Body of pancreas (tissue), 4 donors: ENCODE results near the gene STAG2. TPM values are rescaled to one million over a fixed set of nuclear protein-coding genes. Genes with fewer than 3 reads are reported as not detected.
"Not testable (repeated sequence)": the region's sequence is repeated elsewhere in the genome, so short reads cannot be mapped to it uniquely, and the experiment has no call there.

Source experiments
- ATAC-seq: fragments of 150-250 bp; one replicate; pipeline ENCODE4 v1.9.1; 2016
- DNase-seq, 4 donors: peaks; one replicate each; pipeline ENCODE4 v3.0.0-alpha.2; 2019
- H3K27ac ChIP-seq, 4 donors: fragments of 200-600 bp; sonication (generic); 1 replicate in 3 of 4; 2 replicates in 1 of 4; pipeline versions ENCODE4 v1.5.1 to v1.6.1; 2016 to 2019; ENCODE audit warnings: mild to moderate bottlenecking in 1 of 4, mixed read lengths in 1 of 4, moderate library complexity in 1 of 4
- H3K27me3 ChIP-seq, 2 donors: fragments of 200-600 bp; sonication (generic); one replicate each; pipeline ENCODE4 v1.6.0; 2016; ENCODE audit warnings: mild to moderate bottlenecking in 1 of 2
- H3K36me3 ChIP-seq, 2 donors: fragments of 200-600 bp; sonication (generic); replicated peaks in 1 of 2; 2 replicates each; pipeline ENCODE4 v1.5.1; 2016; ENCODE audit warnings: low read depth in 2 of 2; ENCODE audit not compliant: insufficient read depth in 1 of 2
- H3K4me1 ChIP-seq: fragments of 200-600 bp; sonication (generic); one replicate; pipeline ENCODE4 v1.6.0; 2016
- H3K4me3 ChIP-seq, 2 donors: fragments of 200-600 bp; sonication (generic); 1 replicate in 1 of 2; 2 replicates in 1 of 2; pipeline ENCODE4 v1.5.1; 2016 to 2019
- H3K9me3 ChIP-seq, 3 donors: fragments of 200-600 bp; sonication (generic); 1 replicate in 2 of 3; 2 replicates in 1 of 3; pipeline ENCODE4 v1.5.1; 2016
- POLR2A ChIP-seq, 3 donors: fragments of 450-650 bp; IDR thresholded peaks; one replicate each; pipeline ENCODE4 v1.6.1; 2016; ENCODE audit warnings: antibody characterized with exemption in 3 of 3, mild to moderate bottlenecking in 2 of 3
- WGBS, 2 donors: methylation state at CpG; one replicate each; pipeline ENCODE4 v1.1.5; 2017; 5-methylcytosine and 5-hydroxymethylcytosine counted together
- intact Hi-C: fragments of 100-400 bp; cut with DNase I; formaldehyde crosslinking; loops from one replicate; pipeline ENCODE4 v1.15.1; 2023
- total RNA-seq, 2 donors: library from RNA; depleted of rRNA; stranded (reverse); fragments of >200 nt; gene quantifications; one replicate each; pipeline ENCODE4 v1.1.0, GENCODE V29; 2016
- TF ChIP-seq, protein P1 (sequence below), 7 experiments: fragments of 450-650 bp in 4 of 7; fragments of 200-600 bp in 3 of 7; sonication (generic) in 3 of 7; IDR thresholded peaks; one replicate each; pipeline ENCODE4 v1.5.1; 2016 to 2019; ENCODE audit warnings: antibody characterized with exemption in 7 of 7

STAG2 gene
- total RNA-seq, 2 donors from 2014 or later: 26.4 to 39.2 TPM

DNA sequence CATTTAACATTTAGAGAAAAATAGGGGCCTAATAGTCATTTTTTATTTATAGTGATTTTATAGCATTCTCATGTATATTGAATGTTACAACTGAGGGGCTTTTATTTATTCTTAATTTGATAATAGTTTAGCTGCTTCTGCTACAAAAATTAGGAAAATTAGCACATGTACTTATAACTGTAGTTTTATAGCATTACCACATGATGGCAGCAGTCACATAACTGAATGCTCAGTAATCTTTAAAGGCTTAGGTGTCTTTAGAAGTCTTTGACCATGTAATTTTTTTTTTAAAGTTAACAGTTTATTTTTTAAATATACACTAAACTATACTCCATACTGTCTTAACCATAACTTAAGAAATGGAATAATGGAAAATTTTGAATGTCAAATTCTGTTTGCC is 136.6 kb downstream of the STAG2 start:
- intact Hi-C loops: no loop called here
- H3K27me3 ChIP-seq: no peaks in the 10 kb centered on the region
- TF ChIP-seq POLR2A (IDR thresholded peaks at IDR 0.05): no peak
- TF ChIP-seq, protein P1, sequence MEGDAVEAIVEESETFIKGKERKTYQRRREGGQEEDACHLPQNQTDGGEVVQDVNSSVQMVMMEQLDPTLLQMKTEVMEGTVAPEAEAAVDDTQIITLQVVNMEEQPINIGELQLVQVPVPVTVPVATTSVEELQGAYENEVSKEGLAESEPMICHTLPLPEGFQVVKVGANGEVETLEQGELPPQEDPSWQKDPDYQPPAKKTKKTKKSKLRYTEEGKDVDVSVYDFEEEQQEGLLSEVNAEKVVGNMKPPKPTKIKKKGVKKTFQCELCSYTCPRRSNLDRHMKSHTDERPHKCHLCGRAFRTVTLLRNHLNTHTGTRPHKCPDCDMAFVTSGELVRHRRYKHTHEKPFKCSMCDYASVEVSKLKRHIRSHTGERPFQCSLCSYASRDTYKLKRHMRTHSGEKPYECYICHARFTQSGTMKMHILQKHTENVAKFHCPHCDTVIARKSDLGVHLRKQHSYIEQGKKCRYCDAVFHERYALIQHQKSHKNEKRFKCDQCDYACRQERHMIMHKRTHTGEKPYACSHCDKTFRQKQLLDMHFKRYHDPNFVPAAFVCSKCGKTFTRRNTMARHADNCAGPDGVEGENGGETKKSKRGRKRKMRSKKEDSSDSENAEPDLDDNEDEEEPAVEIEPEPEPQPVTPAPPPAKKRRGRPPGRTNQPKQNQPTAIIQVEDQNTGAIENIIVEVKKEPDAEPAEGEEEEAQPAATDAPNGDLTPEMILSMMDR (IDR thresholded peaks at IDR 0.05): peak; percentile 21 to 55 (median 32)
- H3K4me3 ChIP-seq: no peak overlapping the region
- ATAC-seq: no peak
- no peaks in the 10 kb centered on the region for H3K9me3 ChIP-seq
- DNase-seq: no peak
- no peaks in the 10 kb centered on the region for H3K36me3 ChIP-seq
- no peaks in the 10 kb centered on the region for H3K4me1 ChIP-seq
- no peak overlapping the region for H3K27ac ChIP-seq

DNA sequence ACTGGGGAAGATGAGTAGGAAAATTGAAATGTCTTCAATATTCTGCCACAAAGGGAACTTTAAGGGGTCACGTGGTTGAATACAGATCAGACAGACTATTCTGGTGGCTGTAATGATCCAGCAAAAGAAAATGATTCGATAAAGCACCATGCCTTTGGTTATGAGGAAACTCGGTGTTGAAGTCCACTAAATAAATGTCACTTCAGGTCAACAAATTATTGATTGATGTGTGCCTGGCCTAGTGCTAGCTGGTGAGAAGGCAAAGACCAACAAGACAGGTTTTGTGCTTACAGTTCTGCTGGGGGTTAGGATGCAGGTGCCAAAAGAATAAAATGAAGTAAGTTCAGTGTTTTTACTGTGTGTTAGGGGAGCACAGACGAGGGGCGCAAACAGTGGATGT is 142.5 kb downstream of the STAG2 start:
- WGBS, 2 donors: 90 to 98% methylated on average over 5 of the region's 5 CpGs
- intact Hi-C loops: no loop called here
- no peak overlapping the region for H3K27ac ChIP-seq
- H3K27me3 ChIP-seq: no peaks in the 10 kb centered on the region
- no peak overlapping the region for H3K4me3 ChIP-seq
- DNase-seq: no peak
- TF ChIP-seq, protein P1 (IDR thresholded peaks at IDR 0.05): no peak
- TF ChIP-seq POLR2A (IDR thresholded peaks at IDR 0.05): no peak
- ATAC-seq: no peak
- no peaks in the 10 kb centered on the region for H3K36me3 ChIP-seq
- no peaks in the 10 kb centered on the region for H3K9me3 ChIP-seq
- H3K4me1 ChIP-seq: no peaks in the 10 kb centered on the region

DNA sequence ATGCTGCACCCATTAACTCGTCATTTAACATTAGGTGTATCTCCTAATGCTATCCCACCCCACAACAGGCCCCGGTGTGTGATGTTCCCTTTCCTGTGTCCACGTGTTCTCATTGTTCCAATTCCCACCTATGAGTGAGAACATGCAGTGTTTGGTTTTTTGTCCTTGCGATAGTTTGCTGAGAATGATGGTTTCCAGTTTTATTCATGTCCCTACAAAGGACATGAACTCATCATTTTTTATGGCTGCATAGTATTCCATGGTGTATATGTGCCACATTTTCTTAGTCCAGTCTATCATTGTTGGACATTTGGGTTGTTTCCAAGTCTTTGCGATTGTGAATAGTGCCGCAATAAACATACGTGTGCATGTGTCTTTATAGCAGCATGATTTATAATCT is 143.0 kb downstream of the STAG2 start:
- H3K4me3 ChIP-seq, H3K27ac ChIP-seq, H3K4me1 ChIP-seq, DNase-seq, H3K36me3 ChIP-seq, ATAC-seq, intact Hi-C loops, H3K9me3 ChIP-seq, H3K27me3 ChIP-seq: not testable (repeated sequence)
- 76 to 96% methylated on average over 5 to 7 of the region's 7 CpGs for WGBS, 2 donors

DNA sequence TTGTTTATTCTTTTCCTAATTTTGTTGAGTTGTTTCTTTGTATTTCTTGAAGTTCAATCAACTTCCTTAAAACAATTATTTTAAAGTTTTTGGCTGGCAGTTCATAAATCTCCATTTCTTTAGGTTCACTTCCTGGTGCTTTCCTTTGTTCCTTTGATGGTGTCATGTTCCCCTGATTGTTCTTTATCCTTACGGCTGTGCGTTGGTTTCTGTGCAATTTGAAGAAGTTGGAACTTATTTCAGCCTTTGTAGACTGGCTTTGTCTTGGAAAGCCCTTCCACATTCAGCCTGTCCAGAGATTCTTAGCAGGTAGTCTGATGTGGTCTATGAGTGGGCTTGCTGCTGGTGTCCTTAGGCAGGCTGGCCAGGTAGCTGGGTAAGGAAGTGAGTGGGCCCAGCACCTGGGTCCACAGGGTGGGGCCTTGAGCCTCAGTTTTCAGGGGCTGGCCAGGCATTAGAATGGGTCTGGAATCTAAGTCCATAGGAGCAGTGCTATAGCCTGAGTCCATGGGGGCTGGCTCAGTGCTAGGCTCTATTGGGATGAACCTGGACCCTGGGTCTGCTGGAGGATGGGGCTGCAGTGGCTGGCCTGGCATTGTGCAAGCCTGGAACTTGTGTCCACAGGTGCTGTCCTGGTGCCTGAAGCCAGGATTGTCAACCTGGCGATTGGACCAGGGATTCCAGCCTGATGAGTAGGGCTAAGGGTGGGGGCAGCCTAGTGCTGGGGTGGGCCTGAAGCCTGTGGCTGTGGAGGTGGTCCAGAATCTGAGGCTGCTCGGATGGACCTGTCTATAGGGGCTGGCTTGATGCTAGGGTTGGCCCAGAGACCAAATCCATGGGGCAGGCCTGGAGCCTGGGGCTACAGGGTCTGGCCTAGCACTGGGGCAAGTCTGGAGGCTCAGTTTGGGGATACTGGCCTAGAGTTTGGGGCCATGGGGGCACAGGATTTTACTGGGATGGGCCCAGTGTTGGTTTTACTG is 152.4 kb downstream of the STAG2 start:
- TF ChIP-seq, protein P1 (IDR thresholded peaks at IDR 0.05): no peak
- TF ChIP-seq POLR2A (IDR thresholded peaks at IDR 0.05): no peak
- Histone ChIP-seq H3K27me3 (no peaks in the 10 kb centered on the region), H3K9me3 (no peaks in the 10 kb centered on the region), H3K27ac (no peak overlapping the region), H3K4me3 (no peak overlapping the region), H3K4me1 (no peaks in the 10 kb centered on the region), H3K36me3 (no peaks in the 10 kb centered on the region)
- ATAC-seq (no peak), DNase-seq (no peak)
- WGBS, 2 donors: 80 to 93% methylated on average over 2 to 3 of the region's 4 CpGs
- intact Hi-C loops: no loop called here

DNA sequence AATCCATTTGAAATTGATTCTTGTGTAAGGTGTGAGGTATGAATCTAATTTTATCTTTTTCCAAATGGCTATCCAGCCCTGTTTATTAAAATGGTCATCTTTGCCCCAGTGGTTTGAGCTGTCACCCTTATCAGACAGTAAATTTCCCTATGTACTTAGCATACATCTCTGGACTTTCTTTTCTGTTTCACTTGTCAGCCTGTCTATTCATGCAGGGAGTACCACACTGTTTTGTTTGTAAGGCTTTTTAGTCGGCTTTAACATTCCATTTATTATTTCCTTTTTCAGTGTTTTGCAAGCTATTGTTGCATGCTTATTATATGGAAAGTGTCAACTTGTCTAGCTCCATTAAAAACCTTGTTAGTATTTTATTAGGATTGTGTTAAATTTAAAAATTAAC is 155.8 kb downstream of the STAG2 start:
- Histone ChIP-seq H3K4me3 (no peak overlapping the region), H3K36me3 (no peaks in the 10 kb centered on the region), H3K4me1 (no peaks in the 10 kb centered on the region), H3K27ac (no peak overlapping the region), H3K27me3 (no peaks in the 10 kb centered on the region), H3K9me3 (no peaks in the 10 kb centered on the region)
- no peak for ATAC-seq
- intact Hi-C loops: no loop called here
- no peak for TF ChIP-seq POLR2A (IDR thresholded peaks at IDR 0.05)
- TF ChIP-seq, protein P1 (IDR thresholded peaks at IDR 0.05): no peak
- no peak for DNase-seq
- WGBS, 2 donors: 50 to 57% methylated on average over 1 of the region's 1 CpG
